Suprapubic skin (tissue), 4 donors: ENCODE measurements around the gene EXD3.

Experiments
- POLR2A ChIP-seq, 2 donors: fragments of 450-650 bp; IDR thresholded peaks; one replicate each; pipeline ENCODE4 v1.6.1; 2017; ENCODE audit warnings: antibody characterized with exemption in 2 of 2, mild to moderate bottlenecking in 2 of 2, moderate library complexity in 2 of 2
- POLR2AphosphoS5 ChIP-seq, 3 donors: sonication (generic); formaldehyde crosslinking; IDR thresholded peaks; one replicate each; pipeline ENCODE4 v1.6.1; 2017; ENCODE audit warnings: antibody characterized with exemption in 3 of 3
- TF ChIP-seq, protein P1 (sequence below), 2 donors: fragments of 200-600 bp in 1 of 2; fragments of 450-650 bp in 1 of 2; sonication (generic) in 1 of 2; IDR thresholded peaks; one replicate each; pipeline ENCODE4 v1.5.1; 2016 to 2019; ENCODE audit warnings: antibody characterized with exemption in 2 of 2, mild to moderate bottlenecking in 1 of 2, moderate library complexity in 1 of 2

DNA sequence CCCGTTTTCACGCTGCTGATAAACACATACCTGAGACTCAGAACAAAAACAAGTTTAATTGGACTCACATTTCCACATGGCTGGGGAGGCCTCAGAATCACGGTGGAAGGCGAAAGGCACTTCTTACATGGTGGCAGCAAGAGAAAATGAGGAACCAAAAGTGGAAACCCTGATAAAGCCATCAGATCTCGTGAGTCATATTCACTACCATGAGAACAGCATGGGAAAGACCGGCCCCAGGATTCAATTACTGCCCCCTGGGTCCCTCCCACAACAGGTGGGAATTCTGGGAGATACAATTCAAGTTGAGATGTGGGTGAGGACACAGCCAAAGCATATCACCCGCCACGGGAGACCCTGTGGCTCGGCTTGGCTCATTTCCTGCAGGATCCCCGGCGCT is 20.2 kb downstream of the EXD3 start:
- TF ChIP-seq POLR2AphosphoS5 (IDR thresholded peaks at IDR 0.05) (no peak), POLR2A (IDR thresholded peaks at IDR 0.05) (no peak)
- TF ChIP-seq, protein P1, sequence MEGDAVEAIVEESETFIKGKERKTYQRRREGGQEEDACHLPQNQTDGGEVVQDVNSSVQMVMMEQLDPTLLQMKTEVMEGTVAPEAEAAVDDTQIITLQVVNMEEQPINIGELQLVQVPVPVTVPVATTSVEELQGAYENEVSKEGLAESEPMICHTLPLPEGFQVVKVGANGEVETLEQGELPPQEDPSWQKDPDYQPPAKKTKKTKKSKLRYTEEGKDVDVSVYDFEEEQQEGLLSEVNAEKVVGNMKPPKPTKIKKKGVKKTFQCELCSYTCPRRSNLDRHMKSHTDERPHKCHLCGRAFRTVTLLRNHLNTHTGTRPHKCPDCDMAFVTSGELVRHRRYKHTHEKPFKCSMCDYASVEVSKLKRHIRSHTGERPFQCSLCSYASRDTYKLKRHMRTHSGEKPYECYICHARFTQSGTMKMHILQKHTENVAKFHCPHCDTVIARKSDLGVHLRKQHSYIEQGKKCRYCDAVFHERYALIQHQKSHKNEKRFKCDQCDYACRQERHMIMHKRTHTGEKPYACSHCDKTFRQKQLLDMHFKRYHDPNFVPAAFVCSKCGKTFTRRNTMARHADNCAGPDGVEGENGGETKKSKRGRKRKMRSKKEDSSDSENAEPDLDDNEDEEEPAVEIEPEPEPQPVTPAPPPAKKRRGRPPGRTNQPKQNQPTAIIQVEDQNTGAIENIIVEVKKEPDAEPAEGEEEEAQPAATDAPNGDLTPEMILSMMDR (IDR thresholded peaks at IDR 0.05) = no peak
